Heart left ventricle (tissue), 13 donors: ENCODE results near the gene SNCAIP.

Experiments
- CTCF ChIP-seq, 12 donors: fragments of 200-600 bp; sonication (generic) in 4 of 12; IDR thresholded peaks; one replicate each; pipeline versions ENCODE4 v1.5.0 to v1.8.0; 2018 to 2022; ENCODE audit warnings: antibody characterized with exemption in 12 of 12, mild to moderate bottlenecking in 5 of 12
- POLR2A ChIP-seq, 2 donors: fragments of 450-650 bp; IDR thresholded peaks; one replicate each; pipeline ENCODE4 v1.6.1; 2017; ENCODE audit warnings: antibody characterized with exemption in 2 of 2, mild to moderate bottlenecking in 2 of 2, moderate library complexity in 2 of 2
- donor health status: ischemic (EF 13 %, LVEDD 7.1; RV severe dilation, severe dysfunction).
- donor health status: DM: no; HTN: yes; CAD: no.
- donor health status: DM: no; HTN: no; CAD: no.
- donor health status: ischemic (EF 25% LVEDD 6.9; RV normal size, moderate dysfunction).
- donor health status: ischemic (EF 25% LVEDD 5.7; RV mildly dilated, moderate dysfunction).
- donor health status: ischemic (EF 35%, LVEDD 5.7; RV mildly dilated, moderate dysfunction).
- donor health status: nonischemic (EF 11% LVEDD 7.7; RV severe dilation, severe dysfunction).
- donor health status: DM: yes; HTN: yes; CAD: no.
- donor health status: PGD.
- donor health status: ischemic (EF 29% LVEDD 5.4; RV normal size, mild dysfunction).
- donor health status: nonischemic (EF 23%, LVEDD 6.1; RV moderate dilation, normal function).

- TF ChIP-seq CTCF (IDR thresholded peaks at IDR 0.05) (no peak), POLR2A (IDR thresholded peaks at IDR 0.05) (no peak)
Measured at GRCh38 chr5:122404018-122404417, 92.0 kb downstream of the SNCAIP start.
